Body of pancreas (tissue), 4 donors: ENCODE measurements around the gene CMIP. TPM values are rescaled to one million over a fixed set of nuclear protein-coding genes. Genes with fewer than 3 reads are reported as not detected.
A peak's percentile ranks its signal among the peaks of the same experiment; 100 is the strongest.

Experiments used
- ATAC-seq: fragments of 150-250 bp; one replicate; pipeline ENCODE4 v1.9.1; 2016
- DNase-seq, 4 donors: peaks; one replicate each; pipeline ENCODE4 v3.0.0-alpha.2; 2019
- H3K27ac ChIP-seq, 4 donors: fragments of 200-600 bp; sonication (generic); 1 replicate in 3 of 4; 2 replicates in 1 of 4; pipeline versions ENCODE4 v1.5.1 to v1.6.1; 2016 to 2019; ENCODE audit warnings: mild to moderate bottlenecking in 1 of 4, mixed read lengths in 1 of 4, moderate library complexity in 1 of 4
- H3K27me3 ChIP-seq, 2 donors: fragments of 200-600 bp; sonication (generic); one replicate each; pipeline ENCODE4 v1.6.0; 2016; ENCODE audit warnings: mild to moderate bottlenecking in 1 of 2
- H3K36me3 ChIP-seq, 2 donors: fragments of 200-600 bp; sonication (generic); replicated peaks in 1 of 2; 2 replicates each; pipeline ENCODE4 v1.5.1; 2016; ENCODE audit warnings: low read depth in 2 of 2; ENCODE audit not compliant: insufficient read depth in 1 of 2
- H3K4me1 ChIP-seq: fragments of 200-600 bp; sonication (generic); one replicate; pipeline ENCODE4 v1.6.0; 2016
- H3K4me3 ChIP-seq, 2 donors: fragments of 200-600 bp; sonication (generic); 1 replicate in 1 of 2; 2 replicates in 1 of 2; pipeline ENCODE4 v1.5.1; 2016 to 2019
- H3K9me3 ChIP-seq, 3 donors: fragments of 200-600 bp; sonication (generic); 1 replicate in 2 of 3; 2 replicates in 1 of 3; pipeline ENCODE4 v1.5.1; 2016
- CTCF ChIP-seq, 7 experiments: fragments of 450-650 bp in 4 of 7; fragments of 200-600 bp in 3 of 7; sonication (generic) in 3 of 7; IDR thresholded peaks; one replicate each; pipeline ENCODE4 v1.5.1; 2016 to 2019; ENCODE audit warnings: antibody characterized with exemption in 7 of 7
- POLR2A ChIP-seq, 3 donors: fragments of 450-650 bp; IDR thresholded peaks; one replicate each; pipeline ENCODE4 v1.6.1; 2016; ENCODE audit warnings: antibody characterized with exemption in 3 of 3, mild to moderate bottlenecking in 2 of 3
- WGBS, 2 donors: methylation state at CpG; one replicate each; pipeline ENCODE4 v1.1.5; 2017; 5-methylcytosine and 5-hydroxymethylcytosine counted together
- intact Hi-C: fragments of 100-400 bp; cut with DNase I; formaldehyde crosslinking; loops from one replicate; pipeline ENCODE4 v1.15.1; 2023
- total RNA-seq, 2 donors: library from RNA; depleted of rRNA; stranded (reverse); fragments of >200 nt; gene quantifications; one replicate each; pipeline ENCODE4 v1.1.0, GENCODE V29; 2016

CMIP gene
- total RNA-seq, 2 donors from 2014 or later = 18.7 to 18.8 TPM

DNA sequence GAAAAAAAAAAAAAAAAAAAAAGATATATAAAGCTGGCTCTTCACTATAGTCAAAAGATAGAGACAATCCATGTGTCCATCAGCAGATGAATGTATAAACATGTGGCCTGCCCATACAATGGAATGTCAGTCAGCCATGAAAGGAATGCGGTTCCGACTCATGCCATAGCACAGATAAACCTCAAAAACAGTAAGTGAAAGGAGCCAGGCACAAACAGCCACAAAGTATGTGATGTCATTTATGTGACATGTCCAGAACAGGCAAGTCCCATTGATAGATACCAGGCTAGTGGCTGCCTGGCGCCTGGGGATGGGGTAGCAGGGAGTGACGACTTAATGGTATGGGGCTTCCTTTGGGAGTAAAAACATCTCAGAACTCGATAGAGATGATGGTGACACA is 155.7 kb downstream of the CMIP start:
- 72 to 90% methylated on average over 5 of the region's 5 CpGs for WGBS, 2 donors
- Histone ChIP-seq H3K4me3 (no peak overlapping the region), H3K4me1 (peaks cover 8% of the 10 kb centered on the region), H3K9me3 (no peaks in the 10 kb centered on the region), H3K36me3 (no peaks in the 10 kb centered on the region), H3K27ac (no peak overlapping the region), H3K27me3 (no peaks in the 10 kb centered on the region)
- DNase-seq = no peak
- intact Hi-C loops = no loop called here
- no peak for TF ChIP-seq CTCF (IDR thresholded peaks at IDR 0.05)
- TF ChIP-seq POLR2A (IDR thresholded peaks at IDR 0.05) = no peak
- peak; percentile 27 for ATAC-seq

DNA sequence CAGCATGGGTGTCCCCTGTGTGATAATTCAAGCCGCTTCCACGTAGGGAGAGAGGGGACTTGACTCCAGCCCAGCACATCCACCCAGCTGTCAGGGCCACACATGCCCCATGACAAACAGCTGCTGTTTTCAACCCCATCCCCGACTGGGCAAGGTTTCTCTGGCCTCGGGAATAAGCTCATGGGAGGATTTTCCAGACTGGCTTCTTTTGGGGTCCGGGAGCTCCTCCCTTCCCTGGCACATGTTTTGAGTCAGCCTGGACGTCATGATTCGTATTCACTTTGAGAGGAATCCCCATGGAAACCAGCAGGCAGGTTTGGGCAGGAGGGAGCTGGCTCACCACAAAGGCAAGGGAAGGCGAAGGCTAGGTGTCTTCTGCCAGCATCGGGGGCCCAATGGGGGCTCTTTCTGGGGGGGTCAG is 156.4 kb downstream of the CMIP start:
- H3K4me1 ChIP-seq = peaks cover 13% of the 10 kb centered on the region
- ATAC-seq (no peak), DNase-seq (no peak)
- no peaks in the 10 kb centered on the region for H3K9me3 ChIP-seq
- H3K27ac ChIP-seq = no peak overlapping the region
- TF ChIP-seq CTCF (IDR thresholded peaks at IDR 0.05) (no peak), POLR2A (IDR thresholded peaks at IDR 0.05) (no peak)
- H3K36me3 ChIP-seq = no peaks in the 10 kb centered on the region
- no peaks in the 10 kb centered on the region for H3K27me3 ChIP-seq
- intact Hi-C loops = no loop called here
- no peak overlapping the region for H3K4me3 ChIP-seq
- WGBS, 2 donors = 70 to 74% methylated on average over 7 to 9 of the region's 9 CpGs

GRCh38 chr16:81601601-81602255 is 157.1 kb downstream of the CMIP start:
- DNase-seq (no peak), ATAC-seq (no peak)
- 58 to 82% methylated on average over 6 to 16 of the region's 16 CpGs for WGBS, 2 donors
- Histone ChIP-seq H3K36me3 (no peaks in the 10 kb centered on the region), H3K9me3 (no peaks in the 10 kb centered on the region), H3K27ac (no peak overlapping the region), H3K4me1 (peaks cover 19% of the 10 kb centered on the region), H3K27me3 (no peaks in the 10 kb centered on the region), H3K4me3 (no peak overlapping the region)
- TF ChIP-seq POLR2A (IDR thresholded peaks at IDR 0.05) (no peak), CTCF (IDR thresholded peaks at IDR 0.05) (no peak)
- intact Hi-C loops = no loop called here

- Histone ChIP-seq H3K36me3 (no peaks in the 10 kb centered on the region), H3K27me3 (no peaks in the 10 kb centered on the region), H3K4me1 (peaks cover 19% of the 10 kb centered on the region), H3K4me3 (no peak overlapping the region), H3K9me3 (no peaks in the 10 kb centered on the region), H3K27ac (no peak overlapping the region)
- WGBS, 2 donors = 90 to 92% methylated on average over 13 of the region's 13 CpGs
- TF ChIP-seq POLR2A (IDR thresholded peaks at IDR 0.05) (no peak), CTCF (IDR thresholded peaks at IDR 0.05) (no peak)
- DNase-seq (no peak), ATAC-seq (no peak)
- intact Hi-C loops = no loop called here
Observed at GRCh38 chr16:81602256-81602776, 157.7 kb downstream of the CMIP start.

DNA sequence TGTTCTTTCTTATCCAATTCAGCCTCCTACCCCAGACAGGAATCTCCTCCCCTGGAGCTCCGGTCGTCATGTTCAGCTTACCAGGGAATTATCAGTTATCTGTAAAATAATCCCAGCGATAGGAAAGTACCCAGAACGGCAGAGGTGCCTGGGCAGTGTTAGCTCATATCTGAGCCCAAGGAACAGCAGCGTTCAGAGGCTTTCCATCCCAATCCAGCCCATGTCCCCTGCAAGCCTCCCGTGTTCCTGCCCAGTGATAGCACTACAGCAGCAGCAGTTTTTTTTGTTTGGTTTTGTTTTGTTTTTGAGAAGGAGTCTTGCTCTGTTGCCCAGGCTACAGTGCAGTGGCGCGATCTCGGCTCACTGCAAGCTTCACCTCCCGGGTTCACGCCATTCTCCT is 158.2 kb downstream of the CMIP start:
- TF ChIP-seq POLR2A (IDR thresholded peaks at IDR 0.05) (no peak), CTCF (IDR thresholded peaks at IDR 0.05) (no peak)
- Histone ChIP-seq H3K4me1 (peaks cover 19% of the 10 kb centered on the region), H3K4me3 (no peak overlapping the region), H3K36me3 (peaks cover 0 to 1% of the 10 kb centered on the region in 2 donors), H3K9me3 (no peaks in the 10 kb centered on the region), H3K27me3 (no peaks in the 10 kb centered on the region), H3K27ac (no peak overlapping the region)
- DNase-seq (no peak), ATAC-seq (no peak)
- intact Hi-C loops = no loop called here
- WGBS, 2 donors = 79 to 89% methylated on average over 11 of the region's 11 CpGs
